GM12891 (cell line): ENCODE data around the gene ARID4B.
"Not testable (repeated sequence)": the region's sequence is repeated elsewhere in the genome, so short reads cannot be mapped to it uniquely, and the experiment has no call there.

Source experiments
- PAX5 ChIP-seq: IDR thresholded peaks from 2 replicates; pipeline ENCODE4 v1.6.1; 2011; ENCODE audit warnings: low read length, moderate library complexity, mild to moderate bottlenecking; ENCODE audit not compliant: insufficient read depth, severe bottlenecking
- POLR2A ChIP-seq: IDR thresholded peaks from 2 replicates; pipeline ENCODE4 v1.6.1; 2011; ENCODE audit warnings: low read depth, low read length, control low read depth
- POLR2AphosphoS5 ChIP-seq: IDR thresholded peaks from 2 replicates; pipeline ENCODE4 v1.6.1; 2011; ENCODE audit warnings: low read depth, low read length, control low read depth
- TAF1 ChIP-seq: IDR thresholded peaks from 2 replicates; pipeline ENCODE4 v1.6.1; 2011; ENCODE audit warnings: low read depth, low read length, control low read depth

GRCh38 chr1:235258068-235258467 is 69.9 kb downstream of the ARID4B start:
- not testable (repeated sequence) for TF ChIP-seq POLR2A, TAF1, PAX5, POLR2AphosphoS5
